K562 (cell line): ENCODE results near the gene TMEM242. TPM values are rescaled to one million over a fixed set of nuclear protein-coding genes. Genes with fewer than 3 reads are reported as not detected.

ENCODE experiments used
- ATAC-seq: fragments of 200-7000 bp; cut with Tn5 transposase; 3 replicates; pipeline ENCODE4 v1.9.1; 2020; ENCODE audit warnings: moderate library complexity
- BruUV-seq: library from RNA; stranded (reverse); fragments of 400-500 nt; replicated peaks from 2 replicates; lab custom pipeline; 2021; lab: Mats Ljungman, UMichigan
- CTCF ChIA-PET: fragments of 300-600 bp; formaldehyde crosslinking; extraction: SDS; loops from one replicate; lab custom pipeline; 2021; ENCODE audit warnings: low intra/inter-chr PET ratio; lab: Yijun Ruan, JAX
- POLR2A ChIA-PET: fragments of 300-600, 350-650 bp; sonication (Branson Sonifier 250); formaldehyde crosslinking; extraction: SDS; loops from one replicate; lab custom pipeline; 2021; ENCODE audit warnings: antibody characterized with exemption, inconsistent platforms; lab: Yijun Ruan, JAX
- DNase-seq, 4 experiments: peaks; one replicate each; pipeline versions ENCODE4 v3.0.0 to v3.0.0-alpha.2; 2011 to 2018; ENCODE audit warnings: low spot score in 3 of 4, mixed read lengths in 3 of 4; ENCODE audit errors: extremely low read depth in 1 of 4
- FAIRE-seq: peaks from 2 replicates; lab custom pipeline; 2011; peaks lifted over from hg19 to GRCh38; lab: Jason Lieb, UNC
- H2AFZ ChIP-seq: 2 replicates; pipeline ENCODE4 v1.6.0; 2011; ENCODE audit warnings: low read depth, low read length, control low read depth, inconsistent platforms
- H3K27ac ChIP-seq: fragments of 200-600 bp; 3 replicates; pipeline ENCODE4 v1.8.0; 2011; ENCODE audit warnings: low read depth, mild to moderate bottlenecking, control low read depth, inconsistent platforms, low read length, moderate library complexity, mixed read lengths; ENCODE audit errors: extremely low read depth
- H3K27me3 ChIP-seq, 2 experiments: fragments of 300-600 bp in 1 of 2; 2 replicates in 1 of 2; 3 replicates in 1 of 2; pipeline versions ENCODE4 v1.6.0 to v1.8.0; 2011; ENCODE audit warnings: inconsistent platforms in 2 of 2, low read length in 2 of 2, mild to moderate bottlenecking in 1 of 2, mixed read lengths in 1 of 2, moderate library complexity in 1 of 2; ENCODE audit not compliant: control insufficient read depth in 2 of 2, insufficient read depth in 2 of 2
- H3K36me3 ChIP-seq: fragments of 300-600 bp; 3 replicates; pipeline ENCODE4 v1.8.0; 2011; ENCODE audit warnings: mild to moderate bottlenecking, low read length, inconsistent platforms; ENCODE audit not compliant: control insufficient read depth, insufficient read depth
- H3K4me1 ChIP-seq, 2 experiments: fragments of 200-600 bp in 1 of 2; replicated peaks in 1 of 2; 2 replicates in 1 of 2; 3 replicates in 1 of 2; pipeline versions ENCODE4 v1.5.1 to v1.8.0; 2011; ENCODE audit warnings: inconsistent platforms in 2 of 2, low read length in 2 of 2, mild to moderate bottlenecking in 1 of 2, mixed read lengths in 1 of 2, moderate library complexity in 1 of 2; ENCODE audit not compliant: control insufficient read depth in 2 of 2, insufficient read depth in 2 of 2
- H3K4me2 ChIP-seq: 2 replicates; pipeline ENCODE4 v1.6.1; 2011; ENCODE audit warnings: low read length, control low read depth, inconsistent platforms, mixed read lengths; ENCODE audit not compliant: insufficient read depth
- H3K4me3 ChIP-seq: fragments of 200-600 bp; sonication (generic), shearing (Covaris generic); 2 replicates; pipeline ENCODE4 v1.5.1; 2016; ENCODE audit warnings: control low read depth, inconsistent platforms
- H3K79me2 ChIP-seq: fragments of 200-600 bp; 3 replicates; pipeline ENCODE4 v1.8.0; 2011; ENCODE audit warnings: low read length, inconsistent platforms; ENCODE audit not compliant: control insufficient read depth, insufficient read depth
- H3K9ac ChIP-seq, 2 experiments: 2 replicates each; pipeline versions ENCODE4 v1.6.0 to v1.6.1; 2011; ENCODE audit warnings: low read depth in 2 of 2, low read length in 2 of 2, control low read depth in 1 of 2, inconsistent platforms in 1 of 2, mild to moderate bottlenecking in 1 of 2, mixed read lengths in 1 of 2; ENCODE audit not compliant: insufficient read depth in 1 of 2
- H3K9me1 ChIP-seq: one replicate; pipeline ENCODE4 v1.6.0; 2011; ENCODE audit warnings: inconsistent platforms, mild to moderate bottlenecking, low read length, moderate library complexity; ENCODE audit not compliant: control insufficient read depth, insufficient read depth
- H3K9me3 ChIP-seq: replicated peaks from 2 replicates; pipeline ENCODE4 v1.5.1; 2011; ENCODE audit warnings: low read depth, low read length, inconsistent platforms; ENCODE audit not compliant: control insufficient read depth, insufficient read depth
- H4K20me1 ChIP-seq: replicated peaks from 2 replicates; pipeline ENCODE4 v1.6.1; 2011; ENCODE audit warnings: low read length, inconsistent platforms, mixed read lengths; ENCODE audit not compliant: control insufficient read depth, insufficient read depth
- BACH1 ChIP-seq: fragments of 200-800 bp; sonication (Bioruptor generic); IDR thresholded peaks from 2 replicates; pipeline ENCODE4 v1.6.1; 2016; ENCODE audit warnings: missing genetic modification characterization, missing compliant biosample characterization
- CBFA2T2 ChIP-seq: fragments of 450-650 bp; conservative IDR thresholded peaks from 2 replicates; pipeline ENCODE4 v1.6.1; 2017; ENCODE audit warnings: mild to moderate bottlenecking
- GATAD2A ChIP-seq: fragments of 450-650 bp; IDR thresholded peaks from 2 replicates; pipeline ENCODE4 v1.6.1; 2017
- MNT ChIP-seq, 2 experiments: fragments of 450-650 bp; conservative IDR thresholded peaks; 2 replicates each; pipeline ENCODE4 v1.6.1; 2017; ENCODE audit warnings: mild to moderate bottlenecking in 2 of 2, moderate library complexity in 2 of 2
- PKNOX1 ChIP-seq: fragments of 450-650 bp; IDR thresholded peaks from 2 replicates; pipeline ENCODE4 v1.6.1; 2016
- PRDM10 ChIP-seq: fragments of 450-650 bp; IDR thresholded peaks from 2 replicates; pipeline ENCODE4 v1.6.1; 2018; ENCODE audit not compliant: partially characterized antibody
- RBM15 ChIP-seq: fragments of 200-400 bp; formaldehyde crosslinking; IDR thresholded peaks from 2 replicates; pipeline ENCODE4 v1.6.1; 2018; ENCODE audit warnings: mild to moderate bottlenecking, low read length, moderate library complexity; ENCODE audit not compliant: insufficient read depth
- STAT5A ChIP-seq: IDR thresholded peaks from 2 replicates; pipeline ENCODE4 v1.6.1; 2012; ENCODE audit warnings: low read length, inconsistent platforms, borderline replicate concordance
- WGBS: fragments of 100-300 bp; shearing (Covaris generic); methylation state at CpG from one replicate; pipeline ENCODE4 v1.1.6; 2016; ENCODE audit warnings: low coverage, mixed read lengths; ENCODE audit not compliant: insufficient coverage; ENCODE audit errors: missing lambda C conversion rate; 5-methylcytosine and 5-hydroxymethylcytosine counted together
- in situ Hi-C: fragments of 300-500 bp; cut with MboI; formaldehyde crosslinking; loops from 4 replicates; pipeline ENCODE4 v1.15.0; 2018; ENCODE audit warnings: inconsistent platforms, mixed read lengths
- intact Hi-C: fragments of 100-400 bp; cut with micrococcal nuclease; formaldehyde crosslinking; loops from 2 replicates; pipeline ENCODE4 v1.14.2; 2022
- polyA plus RNA-seq, 8 experiments: library from polyadenylated mRNA; depleted of rRNA in 4 of 8; stranded (reverse) in 5 of 8; unstranded in 3 of 8; fragments of >200 nt; fragmentation: Nextera tagmentation in 2 of 8; fragmentation: Illumina TruSeq in 1 of 8; extraction: Ambion mirVana in 2 of 8; extraction: Trizol in 1 of 8; gene quantifications; 2 replicates each; pipeline versions ENCODE4 v1.2.1 to v1.2.3, GENCODE V29; 2011 to 2014; ENCODE audit warnings: inconsistent platforms in 1 of 8, missing spikeins in 1 of 8
- total RNA-seq, 7 experiments: library from RNA; depleted of rRNA in 6 of 7; stranded (reverse); fragments of >200 nt in 6 of 7; fragmentation: Illumina TruSeq in 2 of 7; extraction: Trizol in 2 of 7; gene quantifications; 2 replicates each; pipeline versions ENCODE4 v1.2.1 to v1.2.3, GENCODE V29; 2011 to 2021; ENCODE audit warnings: low replicate concordance in 1 of 7

Gene TMEM242
- total and polyA plus RNA-seq, 9 of the 15 experiments (the other 6 are each of a cell fraction or from before 2014, with no cell fraction given): 9.5 to 35.3 (median 16.5) TPM

GRCh38 chr6:157316871-157317814 is 6.2 kb downstream of the TMEM242 start:
- FAIRE-seq (peak; percentile 80), DNase-seq (peak; percentile 72 to 94 (median 82)), ATAC-seq (peak; percentile 92)
- Histone ChIP-seq H3K9me1 (no peaks in the 10 kb centered on the region), H3K9me3 (no peaks in the 10 kb centered on the region), H2AFZ (no peak overlapping the region; the same call in 1 of the 2 replicates), H3K36me3 (peaks cover 79% of the 10 kb centered on the region), H3K79me2 (peaks cover 12% of the 10 kb centered on the region), H3K4me1 (peaks cover 21 to 24% of the 10 kb centered on the region in 2 experiments; a peak in 4 of 5 replicates), H3K4me3 (no peak overlapping the region), H4K20me1 (no peaks in the 10 kb centered on the region), H3K27ac (peak overlapping the region; percentile 64), H3K27me3 (no peaks in the 10 kb centered on the region), H3K4me2 (peak overlapping the region; percentile 16; the same call in 1 of the 2 replicates), H3K9ac (peak overlapping the region; percentile 11 to 22; a peak in 2 of 4 replicates)
- WGBS: 9% methylated on average over 6 of the region's 6 CpGs
- intact Hi-C loops: loop anchor here (2.0 to 10.0 kb wide), 4 partner anchors 145 to 818 kb away; no protein-coding TSS in a partner anchor
- ChIA-PET CTCF (interaction anchor here (0.9 to 3.7 kb wide), 5 partner anchors 241 to 351 kb away, joined by 3 to 56 read pairs (median 20); no protein-coding TSS in a partner anchor), POLR2A (interaction anchor here (1.3 to 2.3 kb wide), 2 partner anchors 10 to 61 kb away, joined by 9 to 15 read pairs; no protein-coding TSS in a partner anchor)
- in situ Hi-C loops: no loop called here
- no TSS peak for BruUV-seq
- TF ChIP-seq PKNOX1 (peak; percentile 85), STAT5A (peak; percentile 41; the same call in 1 of the 2 replicates), GATAD2A (peak; percentile 94), MNT (conservative IDR thresholded peaks at IDR 0.05) (peak; percentile 49 to 60; a peak in 2 of 4 replicates), RBM15 (no peak), CBFA2T2 (peak; percentile 2; the same call in 1 of the 2 replicates), PRDM10 (no peak), BACH1 (tag) (no peak)
